ENCODE measurements around the gene RUFY3. TPM values are rescaled to one million over a fixed set of nuclear protein-coding genes. Genes with fewer than 3 reads are reported as not detected.

Gene RUFY3
- total and polyA plus RNA-seq, 9 of the 15 experiments (the other 6 are each of a cell fraction or from before 2014, with no cell fraction given) = 4.2 to 31.1 (median 21.5) TPM

DNA sequence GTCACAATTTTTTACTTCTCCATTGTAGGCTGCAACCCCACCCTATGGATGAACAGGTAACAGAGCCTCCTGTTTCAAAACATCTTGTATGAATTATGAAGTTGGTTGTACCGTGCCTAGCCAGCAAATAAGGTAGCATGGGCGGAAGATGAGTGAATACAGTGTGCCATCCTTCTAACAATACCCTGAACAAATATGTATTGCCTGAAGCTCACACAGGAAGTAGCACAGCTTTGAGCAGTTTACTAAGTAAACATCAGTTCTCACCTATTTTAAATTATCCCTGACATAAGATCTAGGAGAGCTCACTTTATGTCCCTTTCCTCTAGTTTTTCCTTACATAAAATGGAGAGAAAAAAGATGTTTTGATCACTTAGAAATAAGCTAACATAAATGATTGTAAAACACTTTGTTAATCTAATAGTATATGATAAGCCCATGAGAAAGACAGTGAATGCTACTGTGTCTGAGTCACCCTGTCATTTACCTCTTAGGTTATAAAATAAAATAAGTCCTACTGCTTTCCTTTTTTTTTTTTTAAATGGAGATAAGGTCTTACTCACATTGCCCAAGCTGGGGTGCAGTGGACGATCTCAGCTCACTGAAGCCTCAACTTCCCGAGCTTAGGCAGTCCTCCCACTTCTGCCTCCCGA, 81.3 kb downstream of the RUFY3 start:
- Histone ChIP-seq H3K4me1 (replicated peaks in 1 of 2; ENCODE audit: control insufficient read depth in 2 of 2, insufficient read depth in 2 of 2, low read length in 2 of 2) (no peaks in the 10 kb centered on the region), H3K9ac (ENCODE audit: insufficient read depth in 1 of 2, low read depth in 2 of 2, low read length in 2 of 2) (no peak overlapping the region), H3K9me3 (replicated peaks; ENCODE audit: control insufficient read depth, insufficient read depth, low read depth, low read length) (no peaks in the 10 kb centered on the region), H3K27ac (ENCODE audit: extremely low read depth, low read depth, low read length) (no peak overlapping the region), H3K79me2 (ENCODE audit: control insufficient read depth, insufficient read depth, low read length) (no peaks in the 10 kb centered on the region), H3K27me3 (ENCODE audit: control insufficient read depth in 2 of 2, insufficient read depth in 2 of 2, low read length in 2 of 2) (no peaks in the 10 kb centered on the region), H3K9me1 (ENCODE audit: control insufficient read depth, insufficient read depth, low read length) (no peaks in the 10 kb centered on the region), H4K20me1 (replicated peaks; ENCODE audit: control insufficient read depth, insufficient read depth, low read length) (no peaks in the 10 kb centered on the region), H3K4me2 (ENCODE audit: insufficient read depth, low read length) (no peak overlapping the region), H2AFZ (ENCODE audit: low read depth, low read length) (no peak overlapping the region), H3K36me3 (ENCODE audit: control insufficient read depth, insufficient read depth, low read length) (0 out of 3 replicates have a peak, but pooled peaks cover 3% of the 10 kb centered on the region), H3K4me3 (no peak overlapping the region)
- FAIRE-seq (no peak), DNase-seq (ENCODE audit: extremely low read depth in 1 of 4, low spot score in 3 of 4) (no peak), ATAC-seq (no peak; the same call in 2 of the 3 replicates)
- BruUV-seq (replicated peaks) = no TSS peak
- in situ Hi-C loops (cut with MboI) (no loop called here), intact Hi-C loops (cut with micrococcal nuclease) (no loop called here)
- no peak for TF ChIP-seq HMG20A (CRISPR knock-in tag; conservative IDR thresholded peaks at IDR 0.05)
- no peak for TF ChIP-seq MECOM (CRISPR knock-in tag; IDR thresholded peaks at IDR 0.05)
- TF ChIP-seq, protein P1, sequence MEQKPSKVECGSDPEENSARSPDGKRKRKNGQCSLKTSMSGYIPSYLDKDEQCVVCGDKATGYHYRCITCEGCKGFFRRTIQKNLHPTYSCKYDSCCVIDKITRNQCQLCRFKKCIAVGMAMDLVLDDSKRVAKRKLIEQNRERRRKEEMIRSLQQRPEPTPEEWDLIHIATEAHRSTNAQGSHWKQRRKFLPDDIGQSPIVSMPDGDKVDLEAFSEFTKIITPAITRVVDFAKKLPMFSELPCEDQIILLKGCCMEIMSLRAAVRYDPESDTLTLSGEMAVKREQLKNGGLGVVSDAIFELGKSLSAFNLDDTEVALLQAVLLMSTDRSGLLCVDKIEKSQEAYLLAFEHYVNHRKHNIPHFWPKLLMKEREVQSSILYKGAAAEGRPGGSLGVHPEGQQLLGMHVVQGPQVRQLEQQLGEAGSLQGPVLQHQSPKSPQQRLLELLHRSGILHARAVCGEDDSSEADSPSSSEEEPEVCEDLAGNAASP (IDR thresholded peaks at IDR 0.05) = no peak
- TF ChIP-seq, protein P2, sequence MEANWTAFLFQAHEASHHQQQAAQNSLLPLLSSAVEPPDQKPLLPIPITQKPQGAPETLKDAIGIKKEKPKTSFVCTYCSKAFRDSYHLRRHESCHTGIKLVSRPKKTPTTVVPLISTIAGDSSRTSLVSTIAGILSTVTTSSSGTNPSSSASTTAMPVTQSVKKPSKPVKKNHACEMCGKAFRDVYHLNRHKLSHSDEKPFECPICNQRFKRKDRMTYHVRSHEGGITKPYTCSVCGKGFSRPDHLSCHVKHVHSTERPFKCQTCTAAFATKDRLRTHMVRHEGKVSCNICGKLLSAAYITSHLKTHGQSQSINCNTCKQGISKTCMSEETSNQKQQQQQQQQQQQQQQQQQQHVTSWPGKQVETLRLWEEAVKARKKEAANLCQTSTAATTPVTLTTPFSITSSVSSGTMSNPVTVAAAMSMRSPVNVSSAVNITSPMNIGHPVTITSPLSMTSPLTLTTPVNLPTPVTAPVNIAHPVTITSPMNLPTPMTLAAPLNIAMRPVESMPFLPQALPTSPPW (CRISPR knock-in tag; IDR thresholded peaks at IDR 0.05) = no peak
- no peak for TF ChIP-seq POLR2AphosphoS5 (IDR thresholded peaks at IDR 0.05; ENCODE audit: control insufficient read depth, insufficient read depth, low read depth, low read length)
- no peak for TF ChIP-seq TCF3 (CRISPR knock-in tag; IDR thresholded peaks at IDR 0.05)
- no peak for TF ChIP-seq RBM22 (IDR thresholded peaks at IDR 0.05; ENCODE audit: low read depth, low read length, poor library complexity, severe bottlenecking)
- TF ChIP-seq, protein P3, sequence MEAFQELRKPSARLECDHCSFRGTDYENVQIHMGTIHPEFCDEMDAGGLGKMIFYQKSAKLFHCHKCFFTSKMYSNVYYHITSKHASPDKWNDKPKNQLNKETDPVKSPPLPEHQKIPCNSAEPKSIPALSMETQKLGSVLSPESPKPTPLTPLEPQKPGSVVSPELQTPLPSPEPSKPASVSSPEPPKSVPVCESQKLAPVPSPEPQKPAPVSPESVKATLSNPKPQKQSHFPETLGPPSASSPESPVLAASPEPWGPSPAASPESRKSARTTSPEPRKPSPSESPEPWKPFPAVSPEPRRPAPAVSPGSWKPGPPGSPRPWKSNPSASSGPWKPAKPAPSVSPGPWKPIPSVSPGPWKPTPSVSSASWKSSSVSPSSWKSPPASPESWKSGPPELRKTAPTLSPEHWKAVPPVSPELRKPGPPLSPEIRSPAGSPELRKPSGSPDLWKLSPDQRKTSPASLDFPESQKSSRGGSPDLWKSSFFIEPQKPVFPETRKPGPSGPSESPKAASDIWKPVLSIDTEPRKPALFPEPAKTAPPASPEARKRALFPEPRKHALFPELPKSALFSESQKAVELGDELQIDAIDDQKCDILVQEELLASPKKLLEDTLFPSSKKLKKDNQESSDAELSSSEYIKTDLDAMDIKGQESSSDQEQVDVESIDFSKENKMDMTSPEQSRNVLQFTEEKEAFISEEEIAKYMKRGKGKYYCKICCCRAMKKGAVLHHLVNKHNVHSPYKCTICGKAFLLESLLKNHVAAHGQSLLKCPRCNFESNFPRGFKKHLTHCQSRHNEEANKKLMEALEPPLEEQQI (IDR thresholded peaks at IDR 0.05) = no peak
- no peak for TF ChIP-seq SMARCB1 (IDR thresholded peaks at IDR 0.05; ENCODE audit: insufficient read length, low read depth)
- CTCF ChIA-PET (ENCODE audit: low intra/inter-chr PET ratio) = interaction anchor here (0.7 kb wide), 1 partner anchor 151 kb away, joined by 5 read pairs; no protein-coding TSS in a partner anchor
- WGBS (ENCODE audit: insufficient coverage, low coverage, missing lambda C conversion rate) = 41% methylated on average over 5 of the region's 5 CpGs
- POLR2A ChIA-PET = interaction anchor here (0.6 to 1.7 kb wide), 2 partner anchors 9 to 18 kb away, joined by 3 to 7 read pairs; no protein-coding TSS in a partner anchor

All from K562 (cell line).